ENCODE measurements around the gene SCN5A.
"Not testable (repeated sequence)": the region's sequence is repeated elsewhere in the genome, so short reads cannot be mapped to it uniquely, and the experiment has no call there.

Gene SCN5A

DNA sequence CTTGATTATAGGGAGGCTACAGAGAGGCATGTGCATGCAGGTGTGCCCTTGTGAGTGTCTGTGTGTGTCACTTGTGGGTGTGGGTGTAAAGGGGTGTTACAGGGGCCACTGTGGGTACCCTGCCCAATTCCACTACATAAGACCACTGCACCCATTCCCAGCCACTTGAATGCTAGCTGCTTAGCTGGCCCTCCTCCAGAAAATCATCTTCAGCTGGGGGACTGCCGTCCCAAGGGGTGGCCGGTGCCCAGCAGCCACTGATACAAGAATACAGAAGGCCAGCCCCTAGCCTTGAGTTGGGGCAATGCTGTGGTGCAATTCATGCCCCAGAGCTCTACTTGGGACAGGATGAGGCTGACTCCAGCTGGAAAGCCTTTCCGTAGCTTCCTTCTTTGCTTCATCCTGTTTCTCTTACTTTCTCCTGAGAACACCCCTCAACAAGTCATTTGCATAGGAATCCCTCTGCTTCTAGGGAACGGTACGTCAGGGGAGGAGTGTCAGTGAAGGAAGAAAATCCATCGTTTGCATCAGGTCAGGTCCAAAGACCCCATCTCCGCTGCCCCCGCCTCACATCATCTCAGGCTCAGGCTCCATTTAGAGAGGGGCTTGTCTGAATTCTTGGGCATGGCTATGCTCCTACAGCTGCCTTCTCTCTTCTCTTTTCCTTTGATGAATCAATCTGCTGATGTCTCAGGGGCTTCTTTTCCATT is 72.0 kb downstream of the SCN5A start:
- no peak for DNase-seq

- no peak for DNase-seq
Observed at GRCh38 chr3:38576526-38577370, 72.7 kb downstream of the SCN5A start.

DNA sequence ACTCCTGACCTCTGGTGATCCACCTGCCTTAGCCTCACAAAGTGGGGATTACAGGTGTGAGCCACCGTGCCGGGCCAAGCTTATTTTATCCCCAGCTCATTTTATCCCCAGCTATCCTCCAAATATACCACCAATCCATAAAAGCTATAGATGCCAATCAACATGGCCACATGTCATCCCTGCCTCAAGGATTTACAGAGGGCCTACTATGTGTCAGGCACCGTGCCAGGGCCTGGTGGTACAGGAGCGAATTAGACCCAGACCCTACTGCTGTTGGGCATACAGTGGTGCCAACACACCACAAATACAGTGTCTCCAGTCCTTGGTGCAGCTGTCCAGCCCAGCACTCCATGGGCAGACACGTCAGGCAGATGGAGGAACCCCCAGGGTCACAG is 73.4 kb downstream of the SCN5A start:
- DNase-seq = no peak

GRCh38 chr3:38575279-38575843 is 74.1 kb downstream of the SCN5A start:
- DNase-seq = no peak

DNA sequence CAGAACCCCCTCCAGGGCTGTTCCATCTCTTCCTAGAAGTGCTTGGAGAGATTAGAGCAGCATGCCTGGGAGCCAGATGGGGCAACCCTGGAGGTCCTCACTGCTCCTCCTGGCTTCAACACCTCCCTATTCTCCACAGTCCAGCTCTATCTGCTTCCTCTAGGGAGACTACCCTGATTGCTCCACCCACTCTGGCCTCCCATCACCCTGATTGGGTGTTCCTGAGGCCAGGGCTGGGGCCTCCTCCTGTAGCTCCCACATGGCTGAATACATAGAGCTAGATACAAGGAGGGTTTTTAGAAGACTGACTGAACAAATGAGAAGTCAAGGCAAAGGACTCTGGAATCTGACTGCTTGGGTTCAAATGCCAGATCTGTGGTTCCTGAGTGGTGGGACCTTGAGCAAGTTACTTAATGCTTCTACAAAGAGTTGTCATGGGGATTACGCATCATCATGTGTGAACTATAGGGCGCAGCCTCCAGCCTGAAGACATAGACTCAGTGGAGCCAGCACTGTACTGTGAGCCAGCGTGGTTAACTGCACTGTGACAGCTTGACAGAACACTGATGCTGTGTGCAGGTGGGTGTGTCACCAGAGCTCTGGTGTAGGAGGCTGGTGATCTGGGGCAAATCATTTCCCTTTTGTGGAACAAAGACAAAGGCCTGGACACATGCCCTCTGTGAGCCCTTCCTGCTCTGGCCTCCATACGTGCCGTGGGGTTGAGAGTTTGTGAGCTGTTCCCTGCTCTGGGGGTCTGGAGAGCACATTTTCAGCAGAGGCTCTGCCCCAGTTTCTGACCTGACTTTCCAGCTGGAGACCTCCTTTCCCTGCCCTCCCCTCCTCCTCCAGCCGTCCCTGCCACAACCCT is 74.8 kb downstream of the SCN5A start:
- no peak for DNase-seq

DNA sequence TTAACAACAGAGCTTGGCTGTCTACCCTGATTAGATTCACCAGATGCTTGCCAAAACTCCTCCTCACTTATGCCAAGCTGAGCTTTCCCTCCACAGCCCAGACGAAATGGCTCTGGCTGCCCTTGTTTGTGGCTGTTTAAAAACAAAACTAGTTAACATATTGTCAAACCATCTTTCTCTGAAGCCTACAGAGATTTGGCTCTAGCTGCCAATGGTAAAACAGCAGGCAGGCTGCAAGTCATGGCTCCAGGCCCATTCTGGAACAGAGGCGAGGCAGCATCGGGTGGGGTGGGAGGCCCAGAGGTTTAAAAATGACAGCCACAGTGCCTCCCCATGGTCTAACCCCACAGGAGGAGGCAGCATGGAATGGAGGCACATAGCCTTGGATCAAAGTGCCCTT is 75.9 kb downstream of the SCN5A start:
- no peak for DNase-seq

DNA sequence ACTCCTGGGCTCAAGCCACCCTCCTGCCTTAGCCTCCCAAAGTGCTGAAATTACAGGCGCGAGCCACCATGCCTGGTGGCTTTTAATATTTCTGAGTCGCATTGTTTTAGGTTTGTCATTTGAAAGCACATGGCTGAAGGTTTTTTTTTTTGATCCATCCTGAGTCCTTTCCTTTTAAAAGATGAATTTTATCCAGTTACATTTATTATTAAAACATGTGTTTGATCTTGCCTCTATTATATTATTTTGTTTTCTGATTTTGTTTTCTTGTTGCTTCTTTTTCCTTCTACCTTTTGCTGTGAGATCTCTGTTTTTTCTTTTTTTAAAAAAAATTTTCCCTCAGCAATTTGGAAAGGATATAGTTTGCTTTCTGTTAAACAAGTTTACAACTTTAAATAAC is 76.4 kb downstream of the SCN5A start:
- no peak for DNase-seq

- DNase-seq = no peak
Observed at GRCh38 chr3:38567498-38567897, 82.0 kb downstream of the SCN5A start.

DNA sequence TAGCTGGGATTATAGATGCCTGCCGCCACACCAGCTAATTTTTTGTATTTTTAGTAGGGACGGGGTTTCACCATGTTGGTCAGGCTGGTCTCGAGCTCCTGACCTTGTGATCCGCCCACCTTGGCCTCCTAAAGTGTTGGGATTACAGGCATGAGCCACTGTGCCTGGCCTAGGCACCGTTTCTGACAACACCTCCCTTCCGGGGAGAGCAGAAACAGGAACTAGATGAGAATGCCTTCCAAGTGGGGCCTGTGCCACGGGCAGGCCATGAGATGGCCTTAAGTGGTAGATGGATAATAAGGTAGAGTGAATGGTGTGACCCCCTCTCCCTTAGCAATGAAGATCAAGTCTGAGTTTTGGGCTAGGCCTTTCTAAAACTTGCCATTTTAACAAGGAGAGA is 82.7 kb downstream of the SCN5A start:
- DNase-seq = not testable (repeated sequence)

DNA sequence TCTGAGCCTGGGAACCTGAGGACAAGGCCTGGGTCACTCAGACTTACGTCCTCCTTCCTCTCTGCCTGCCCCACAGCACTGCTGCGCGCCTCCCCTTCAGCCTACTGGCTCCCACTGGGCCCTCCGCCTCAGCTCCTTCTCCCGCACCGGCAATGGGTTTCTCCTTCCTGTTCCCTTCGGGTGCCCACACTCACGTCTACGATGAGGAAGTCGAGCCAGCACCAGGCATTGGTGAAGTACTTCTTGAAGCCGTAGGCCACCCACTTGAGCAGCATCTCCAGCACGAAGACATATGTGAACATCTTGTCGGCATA is 83.3 kb downstream of the SCN5A start:
- DNase-seq = no peak

DNA sequence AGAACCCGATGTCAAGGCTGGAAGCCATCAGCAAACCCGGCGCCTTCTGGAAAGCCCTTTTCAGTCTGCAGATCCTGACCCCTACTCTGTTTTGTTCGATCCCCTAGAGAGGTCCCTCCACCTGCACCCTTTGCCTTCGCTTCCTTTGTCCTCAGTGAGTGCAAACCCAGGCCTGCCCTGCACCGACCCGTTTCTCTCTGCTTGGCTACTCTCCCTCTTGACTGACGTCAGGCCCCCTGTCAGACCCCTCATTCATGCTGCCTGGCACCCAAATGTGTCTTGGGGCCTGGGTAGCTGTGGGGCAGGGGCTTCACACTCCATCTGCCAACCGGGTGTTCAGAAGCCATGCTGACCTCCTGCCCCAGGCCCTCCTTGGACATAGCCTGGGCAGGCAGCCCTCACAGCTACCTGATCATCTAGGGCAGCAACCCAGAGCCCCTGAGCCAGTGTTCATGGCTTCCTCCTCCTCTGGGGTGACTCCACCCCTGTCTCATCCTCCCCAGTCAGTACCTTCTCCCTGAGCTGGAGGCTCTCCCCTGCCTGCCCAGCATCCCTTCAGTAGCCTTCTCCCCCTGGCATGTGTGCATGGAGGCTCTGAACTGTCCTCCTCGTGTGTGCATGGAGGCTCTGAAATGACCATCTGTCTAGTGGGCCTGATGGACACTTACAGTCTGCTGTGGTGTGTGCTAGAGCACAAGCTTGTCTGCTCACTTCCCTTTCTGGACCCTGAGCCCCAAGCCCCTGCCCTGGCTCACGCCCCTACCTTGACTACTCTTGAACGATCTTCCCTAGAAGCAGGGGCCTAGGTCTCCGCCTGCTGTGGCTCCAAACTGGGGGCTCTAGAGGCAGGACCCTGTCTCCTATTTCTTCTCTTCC is 83.9 kb downstream of the SCN5A start:
- DNase-seq = no peak

- no peak for DNase-seq
Observed at GRCh38 chr3:38564631-38565338, 84.7 kb downstream of the SCN5A start.

GRCh38 chr3:38563886-38564270 is 85.6 kb downstream of the SCN5A start:
- DNase-seq = no peak

DNA sequence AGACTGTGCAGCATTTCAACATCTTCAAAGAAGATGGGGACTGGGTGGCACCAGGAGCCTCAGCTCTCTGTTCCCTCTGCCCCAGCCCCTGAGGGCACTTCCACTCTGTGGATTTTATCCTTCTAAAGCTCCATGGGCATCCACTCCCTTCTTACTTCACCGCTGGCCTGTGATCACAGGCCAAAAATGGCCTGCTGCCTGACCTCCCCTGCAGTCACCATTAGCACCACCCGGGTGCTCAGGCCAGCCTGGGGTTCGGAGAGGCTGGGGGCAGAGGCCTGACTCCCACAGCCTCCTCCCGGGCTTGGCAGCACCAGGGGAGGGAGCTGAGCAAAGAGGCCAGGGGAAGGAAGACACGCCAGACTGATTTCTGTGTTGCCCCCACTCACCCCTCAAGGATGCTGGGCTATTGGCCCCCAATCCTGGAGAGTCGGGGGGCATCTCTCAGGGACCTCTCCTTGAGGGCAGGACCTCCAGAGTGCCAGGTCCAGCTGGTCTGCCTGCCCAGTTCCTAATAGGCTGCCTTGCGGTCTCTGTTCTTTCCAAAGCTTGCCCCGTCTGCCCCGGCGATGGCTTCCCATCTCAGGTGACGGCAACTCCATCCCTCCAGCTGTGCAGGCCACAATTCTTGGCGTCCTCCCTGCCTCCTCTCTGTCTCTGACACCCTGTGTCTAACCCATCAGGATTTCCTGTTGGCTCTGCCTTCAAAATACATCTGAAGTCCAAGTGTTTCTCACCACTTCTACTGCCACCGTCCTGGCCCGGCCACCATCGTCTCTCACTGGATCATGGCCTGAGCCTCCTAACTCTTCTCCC is 86.2 kb downstream of the SCN5A start:
- no peak for DNase-seq

DNA sequence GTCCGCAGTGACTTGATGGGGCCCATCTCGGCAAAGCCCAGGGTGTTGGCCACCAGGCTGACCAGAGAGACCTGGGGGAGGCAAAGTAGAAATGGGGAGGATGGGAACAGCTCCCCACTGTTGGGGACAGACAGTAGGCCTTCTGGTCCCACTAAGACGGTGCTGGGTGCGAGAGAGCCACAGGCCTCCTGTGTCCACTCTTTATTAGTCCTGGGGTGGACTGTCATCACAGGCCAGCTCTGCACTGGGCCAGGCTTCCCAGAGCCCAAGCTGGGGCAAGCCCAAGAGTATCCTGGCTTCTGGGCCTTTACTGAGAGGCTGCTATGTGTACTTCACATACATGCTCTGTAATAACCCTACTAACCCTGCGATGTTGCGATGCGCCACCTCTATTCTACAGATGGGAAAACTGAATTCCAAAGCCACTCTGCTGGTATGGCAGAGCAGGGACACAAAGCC is 87.0 kb downstream of the SCN5A start:
- no peak for DNase-seq

DNA sequence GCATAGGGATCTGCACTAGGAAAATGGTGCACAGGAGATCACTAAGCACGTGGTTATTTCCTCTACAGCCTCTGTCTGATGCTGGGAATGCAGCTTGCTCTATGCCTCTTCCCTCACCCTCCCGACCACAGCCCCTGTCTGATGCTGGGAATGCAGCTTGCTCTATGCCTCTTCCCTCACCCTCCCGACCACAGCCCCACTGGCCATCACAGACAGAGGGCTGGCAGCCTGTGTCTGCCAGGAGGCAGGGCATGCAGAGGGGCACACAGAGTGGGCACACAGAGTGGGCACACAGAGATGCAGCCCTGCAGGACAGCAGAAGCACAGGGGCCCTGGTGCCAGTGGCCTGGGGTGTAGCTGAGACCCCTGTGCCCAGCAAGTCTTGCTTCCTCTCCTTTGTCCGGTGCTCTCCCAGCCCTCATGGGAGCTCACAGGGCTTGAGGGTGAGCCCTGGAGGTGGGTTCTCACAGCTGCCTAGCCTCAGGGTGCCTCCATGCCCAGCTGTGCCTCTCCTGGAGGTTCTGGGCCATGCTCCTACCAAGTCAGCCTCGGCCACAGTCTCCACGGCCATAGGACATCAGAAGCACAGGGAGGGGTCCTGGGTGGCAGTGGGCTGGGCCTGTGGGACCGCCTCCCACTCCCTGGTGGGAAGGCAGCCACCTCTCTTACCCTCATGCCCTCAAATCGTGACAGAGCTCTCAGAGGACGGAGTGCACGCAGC is 87.6 kb downstream of the SCN5A start:
- DNase-seq = no peak

- no peak for DNase-seq
Observed at GRCh38 chr3:38560996-38561717, 88.3 kb downstream of the SCN5A start.

DNA sequence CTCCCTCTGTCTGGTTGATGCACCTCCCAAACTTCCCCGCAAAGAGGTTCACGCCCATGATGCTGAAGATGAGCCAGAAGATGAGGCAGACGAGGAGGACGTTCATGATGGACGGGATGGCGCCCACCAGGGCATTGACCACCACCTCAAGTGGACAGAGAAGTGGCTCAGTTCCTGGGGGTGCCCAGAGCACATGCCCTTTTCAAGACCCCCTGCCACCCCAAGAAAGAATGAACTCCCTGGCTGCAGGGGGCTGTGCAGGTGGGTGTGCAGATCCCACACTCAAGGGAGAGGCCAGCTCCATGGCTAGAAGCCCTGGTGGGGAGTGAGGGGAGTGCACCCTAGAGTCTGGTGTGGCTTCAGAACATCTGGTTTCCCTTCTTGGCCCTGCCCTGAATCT is 89.2 kb downstream of the SCN5A start:
- no peak for DNase-seq

DNA sequence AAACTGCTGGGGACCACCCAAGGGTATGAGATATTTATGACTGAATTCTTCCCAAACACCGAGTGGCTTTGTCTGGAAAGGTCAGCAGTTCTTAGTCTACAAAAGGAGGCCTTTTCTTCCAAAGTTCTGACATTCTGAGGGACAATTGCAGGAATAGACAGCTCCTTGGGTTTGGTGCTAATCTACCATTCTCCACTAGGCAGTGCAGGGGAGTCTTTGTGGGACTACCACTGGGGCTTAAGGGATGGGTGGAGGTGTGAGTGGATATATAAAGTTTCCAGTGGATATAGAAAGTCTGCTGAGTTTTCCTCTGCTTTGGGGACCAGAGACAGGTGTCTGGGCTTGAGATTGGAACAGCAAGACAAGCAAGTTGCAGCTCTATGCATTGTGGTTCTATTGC is 90.6 kb downstream of the SCN5A start:
- DNase-seq = no peak
